Keratinocyte (primary cell): ENCODE measurements around the gene CTSZ. TPM values are rescaled to one million over a fixed set of nuclear protein-coding genes. Genes with fewer than 3 reads are reported as not detected.

ENCODE experiments used
- DNase-seq: peaks from one replicate; pipeline ENCODE4 v3.0.0-alpha.2; 2011; ENCODE audit warnings: low read depth, missing footprints, low spot score
- FAIRE-seq: peaks from 2 replicates; lab custom pipeline; 2011; peaks lifted over from hg19 to GRCh38; lab: Jason Lieb, UNC
- H2AFZ ChIP-seq: 2 replicates; pipeline ENCODE4 v1.6.0; 2012; ENCODE audit warnings: low read length, control low read depth, inconsistent platforms; ENCODE audit not compliant: control insufficient read depth
- H3K27ac ChIP-seq: 2 replicates; pipeline ENCODE4 v1.5.1; 2011; ENCODE audit warnings: low read length; ENCODE audit not compliant: control insufficient read depth, insufficient read depth
- H3K27me3 ChIP-seq: 3 replicates; pipeline ENCODE4 v1.6.0; 2011; ENCODE audit warnings: low read length; ENCODE audit not compliant: control insufficient read depth, insufficient read depth; ENCODE audit errors: extremely low read depth
- H3K36me3 ChIP-seq, 2 experiments: 2 replicates in 1 of 2; 3 replicates in 1 of 2; pipeline ENCODE4 v1.5.1; 2011; ENCODE audit warnings: low read length in 2 of 2, mild to moderate bottlenecking in 1 of 2; ENCODE audit not compliant: control insufficient read depth in 2 of 2, insufficient read depth in 2 of 2; ENCODE audit errors: extremely low read depth in 1 of 2
- H3K4me1 ChIP-seq: 3 replicates; pipeline ENCODE4 v1.5.1; 2011; ENCODE audit warnings: low read length; ENCODE audit not compliant: control insufficient read depth, insufficient read depth; ENCODE audit errors: extremely low read depth
- H3K4me2 ChIP-seq: 3 replicates; pipeline ENCODE4 v1.6.0; 2011; ENCODE audit warnings: low read depth, low read length; ENCODE audit not compliant: control insufficient read depth, insufficient read depth; ENCODE audit errors: extremely low read depth
- H3K4me3 ChIP-seq, 3 experiments: fragments of 200-600 bp in 1 of 3; sonication (generic) in 1 of 3; 2 replicates in 2 of 3; 3 replicates in 1 of 3; pipeline ENCODE4 v1.5.1; 2011 to 2016; ENCODE audit warnings: low read length in 3 of 3, mild to moderate bottlenecking in 3 of 3, control low read depth in 2 of 3, inconsistent platforms in 1 of 3, low read depth in 1 of 3, mixed read lengths in 1 of 3, mixed run types in 1 of 3, moderate library complexity in 1 of 3; ENCODE audit not compliant: control insufficient read depth in 2 of 3, insufficient read depth in 2 of 3; ENCODE audit errors: extremely low read depth in 1 of 3
- H3K79me2 ChIP-seq: 2 replicates; pipeline ENCODE4 v1.6.0; 2012; ENCODE audit warnings: low read length; ENCODE audit not compliant: control insufficient read depth, insufficient read depth
- H3K9ac ChIP-seq: 3 replicates; pipeline ENCODE4 v1.6.0; 2011; ENCODE audit warnings: low read length; ENCODE audit not compliant: control insufficient read depth, insufficient read depth; ENCODE audit errors: extremely low read depth
- H3K9me1 ChIP-seq: 3 replicates; pipeline ENCODE4 v1.6.0; 2011; ENCODE audit warnings: low read length; ENCODE audit not compliant: control insufficient read depth, insufficient read depth; ENCODE audit errors: extremely low read depth
- H3K9me3 ChIP-seq: 2 replicates; pipeline ENCODE4 v1.5.1; 2012; ENCODE audit warnings: low read depth, low read length; ENCODE audit not compliant: control insufficient read depth
- H4K20me1 ChIP-seq: 3 replicates; pipeline ENCODE4 v1.6.0; 2011; ENCODE audit warnings: low read length; ENCODE audit not compliant: control insufficient read depth, insufficient read depth; ENCODE audit errors: extremely low read depth
- EZH2 ChIP-seq: IDR thresholded peaks from one replicate; pipeline ENCODE4 v1.6.1; 2012; ENCODE audit warnings: inconsistent platforms, mild to moderate bottlenecking, low read length, moderate library complexity
- dilution Hi-C: fragments of 300-500 bp; cut with MboI; formaldehyde crosslinking; loops from one replicate; pipeline ENCODE4 v1.7.0; 2020; ENCODE audit warnings: low sequenced_read_pairs; ENCODE audit not compliant: extremely low pct_ligation_motif_present
- polyA plus RNA-seq, 5 experiments: library from polyadenylated mRNA; depleted of rRNA in 3 of 5; stranded (reverse) in 3 of 5; stranded (forward) in 1 of 5; unstranded in 1 of 5; fragments of >200 nt; gene quantifications; 1 replicate in 1 of 5; 2 replicates in 3 of 5; 3 replicates in 1 of 5; pipeline versions ENCODE4 v1.2.1 to v1.2.3, GENCODE V29; 2011 to 2012; ENCODE audit warnings: missing spikeins in 2 of 5, low read depth in 1 of 5, low replicate concordance in 1 of 5
- TF ChIP-seq, protein P1 (sequence below), 3 experiments: IDR thresholded peaks in 1 of 3; conservative IDR thresholded peaks in 1 of 3; optimal IDR thresholded peaks in 1 of 3; 2 replicates in 2 of 3; 3 replicates in 1 of 3; pipeline versions ENCODE3 to v1.5.1; 2011; ENCODE audit warnings: low read length in 3 of 3, mild to moderate bottlenecking in 3 of 3, moderate library complexity in 2 of 3, control low read depth in 1 of 3, inconsistent platforms in 1 of 3; ENCODE audit not compliant: insufficient read depth in 2 of 3; ENCODE audit errors: extremely low read depth in 1 of 3

The CTSZ gene
- polyA plus RNA-seq, 1 donor (not counting 4 experiments of a cell fraction or from before 2014, with no cell fraction given) = 138 TPM

DNA sequence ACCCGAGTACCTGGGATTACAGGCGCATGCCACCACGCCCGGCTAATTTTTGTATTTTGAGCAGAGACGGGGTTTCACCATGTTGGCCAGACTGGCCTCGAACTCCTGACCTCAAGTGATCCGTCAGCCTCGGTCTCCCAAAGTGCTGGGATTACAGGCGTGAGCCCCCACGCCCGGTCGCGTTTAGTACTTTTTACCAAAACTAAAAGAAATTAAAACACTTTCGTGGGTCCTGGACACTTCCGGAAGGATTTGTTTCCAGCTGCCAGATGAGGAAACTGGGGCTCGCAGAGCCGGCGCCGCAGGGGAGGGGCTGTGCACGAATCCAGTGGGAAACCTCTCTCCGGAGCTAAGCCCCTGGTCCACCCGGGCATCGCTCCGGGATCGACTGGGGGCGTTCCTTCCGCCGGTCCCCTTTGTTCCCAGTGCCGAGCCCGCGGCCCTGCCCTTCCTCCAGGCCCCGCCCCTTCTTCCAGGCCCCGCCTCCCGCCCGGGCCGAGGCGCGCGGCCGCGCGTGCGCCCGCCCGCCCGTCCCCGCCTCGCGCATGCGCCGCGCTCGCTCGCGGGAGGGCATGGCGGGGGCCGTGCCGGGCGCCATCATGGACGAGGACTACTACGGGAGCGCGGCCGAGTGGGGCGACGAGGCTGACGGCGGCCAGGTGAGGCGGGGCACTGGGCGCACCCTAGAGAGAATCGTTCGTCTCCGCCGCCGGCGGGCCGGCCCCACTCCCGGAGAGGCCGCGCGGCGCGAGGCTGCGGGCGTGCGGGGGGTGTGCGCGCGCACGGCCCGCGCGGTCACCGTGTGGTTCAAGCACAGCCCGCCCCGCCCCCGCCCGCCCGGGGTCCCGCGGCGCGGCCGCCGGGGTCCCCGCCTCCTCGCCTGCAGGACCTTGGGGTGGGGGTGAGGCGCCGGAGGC lies 26.1 kb downstream of the CTSZ start, which contains the start of gene NELFCD:
TSS of gene NELFCD (plus strand) at position 546 of the 917 bp plus-strand sequence. CDS start at position 600, 54 bp downstream.
- Histone ChIP-seq H3K9me1 (no peaks in the 10 kb centered on the region), H2AFZ (peak within 1 kb of the TSS; percentile 90), H3K9me3 (no peaks in the 10 kb centered on the region), H3K79me2 (peaks cover 45% of the 10 kb centered on the region), H3K36me3 (peaks cover 2 to 8% of the 10 kb centered on the region in 2 experiments), H3K4me3 (peak within 1 kb of the TSS; percentile 68 to 92 (median 71)), H3K9ac (peak within 1 kb of the TSS; percentile 80), H3K4me2 (peak within 1 kb of the TSS; percentile 82), H3K27ac (peak within 1 kb of the TSS; percentile 50), H3K27me3 (no peaks in the 10 kb centered on the region), H4K20me1 (peaks cover 4% of the 10 kb centered on the region), H3K4me1 (peaks cover 6% of the 10 kb centered on the region)
- dilution Hi-C loops = no loop called here
- TF ChIP-seq, protein P1, sequence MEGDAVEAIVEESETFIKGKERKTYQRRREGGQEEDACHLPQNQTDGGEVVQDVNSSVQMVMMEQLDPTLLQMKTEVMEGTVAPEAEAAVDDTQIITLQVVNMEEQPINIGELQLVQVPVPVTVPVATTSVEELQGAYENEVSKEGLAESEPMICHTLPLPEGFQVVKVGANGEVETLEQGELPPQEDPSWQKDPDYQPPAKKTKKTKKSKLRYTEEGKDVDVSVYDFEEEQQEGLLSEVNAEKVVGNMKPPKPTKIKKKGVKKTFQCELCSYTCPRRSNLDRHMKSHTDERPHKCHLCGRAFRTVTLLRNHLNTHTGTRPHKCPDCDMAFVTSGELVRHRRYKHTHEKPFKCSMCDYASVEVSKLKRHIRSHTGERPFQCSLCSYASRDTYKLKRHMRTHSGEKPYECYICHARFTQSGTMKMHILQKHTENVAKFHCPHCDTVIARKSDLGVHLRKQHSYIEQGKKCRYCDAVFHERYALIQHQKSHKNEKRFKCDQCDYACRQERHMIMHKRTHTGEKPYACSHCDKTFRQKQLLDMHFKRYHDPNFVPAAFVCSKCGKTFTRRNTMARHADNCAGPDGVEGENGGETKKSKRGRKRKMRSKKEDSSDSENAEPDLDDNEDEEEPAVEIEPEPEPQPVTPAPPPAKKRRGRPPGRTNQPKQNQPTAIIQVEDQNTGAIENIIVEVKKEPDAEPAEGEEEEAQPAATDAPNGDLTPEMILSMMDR (optimal IDR thresholded peaks at IDR 0.05 in 1 of 3, IDR thresholded peaks at IDR 0.05 in 1 of 3, conservative IDR thresholded peaks at IDR 0.05 in 1 of 3; ENCODE audit: extremely low read depth in 1 of 3, insufficient read depth in 2 of 3, low read length in 3 of 3) = no peak
- TF ChIP-seq EZH2 = no peak
- no peak for FAIRE-seq
- DNase-seq = peak; percentile 13

DNA sequence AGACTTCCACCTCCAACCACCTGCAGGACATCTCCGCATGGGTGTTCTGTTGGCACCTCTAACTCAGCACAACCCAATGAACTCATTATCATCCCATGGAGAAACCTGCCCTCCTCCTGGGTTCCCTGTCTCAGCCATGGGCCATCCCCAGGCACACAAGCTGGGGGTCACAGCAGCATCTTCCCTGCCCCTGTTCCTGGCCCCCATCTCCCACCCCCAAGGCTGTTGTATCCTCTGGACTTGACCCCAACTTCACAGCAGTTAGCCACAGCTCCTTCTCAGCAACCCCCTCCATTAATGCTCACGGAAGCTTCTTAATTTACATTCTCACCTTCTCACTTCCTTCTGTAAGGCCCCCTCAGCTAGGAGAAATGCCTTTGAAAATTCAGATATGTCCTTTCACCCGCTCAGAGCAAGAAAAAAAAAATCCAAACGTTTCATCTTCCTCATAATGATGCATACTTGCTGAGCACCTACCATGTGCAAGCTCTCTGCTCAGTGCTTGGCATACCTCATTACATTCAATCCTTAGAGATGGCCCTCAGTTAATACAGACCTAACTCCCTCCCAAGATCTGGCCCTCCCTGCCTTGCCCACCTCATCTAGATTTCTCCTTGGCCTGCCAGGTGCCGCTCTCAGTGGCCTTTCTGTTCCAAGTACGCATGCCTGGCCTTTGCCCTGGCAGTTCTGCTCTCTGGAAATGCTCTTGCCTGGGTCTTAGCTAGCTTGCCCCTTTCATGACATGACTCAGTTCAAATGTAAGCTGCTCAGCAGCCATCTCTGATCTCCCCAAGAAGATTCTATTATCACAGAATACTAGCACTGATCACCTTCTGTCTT lies 28.5 kb downstream of the CTSZ start:
- Histone ChIP-seq H3K4me2 (no peak overlapping the region), H3K27ac (no peak overlapping the region), H3K9me3 (no peaks in the 10 kb centered on the region), H3K9me1 (no peaks in the 10 kb centered on the region), H3K4me1 (peaks cover 6% of the 10 kb centered on the region), H3K36me3 (no peaks in the 10 kb centered on the region), H3K9ac (no peak overlapping the region), H3K79me2 (peaks cover 21% of the 10 kb centered on the region), H4K20me1 (no peaks in the 10 kb centered on the region), H2AFZ (no peak overlapping the region), H3K4me3 (no peak overlapping the region), H3K27me3 (no peaks in the 10 kb centered on the region)
- no peak for FAIRE-seq
- no peak for TF ChIP-seq EZH2
- TF ChIP-seq, protein P1 (optimal IDR thresholded peaks at IDR 0.05 in 1 of 3, IDR thresholded peaks at IDR 0.05 in 1 of 3, conservative IDR thresholded peaks at IDR 0.05 in 1 of 3; ENCODE audit: extremely low read depth in 1 of 3, insufficient read depth in 2 of 3, low read length in 3 of 3) = no peak
- dilution Hi-C loops = no loop called here
- no peak for DNase-seq
